Liver (tissue), 9 donors: ENCODE results near the gene FEM1C. TPM values are rescaled to one million over a fixed set of nuclear protein-coding genes. Genes with fewer than 3 reads are reported as not detected.

Source experiments
- DNase-seq: peaks from one replicate; pipeline ENCODE4 v3.0.0-alpha.2; 2017; ENCODE audit warnings: low spot score
- H3K27ac ChIP-seq, 2 donors: one replicate each; pipeline ENCODE4 v1.7.0; 2013; ENCODE audit warnings: inconsistent platforms in 2 of 2, low read length in 2 of 2, control low read depth in 1 of 2, low read depth in 1 of 2, mild to moderate bottlenecking in 1 of 2
- H3K27me3 ChIP-seq, 4 donors: one replicate each; pipeline versions ENCODE4 v1.6.1 to v1.7.0; 2013; ENCODE audit warnings: low read length in 3 of 4, inconsistent platforms in 1 of 4, mild to moderate bottlenecking in 1 of 4, moderate library complexity in 1 of 4; ENCODE audit not compliant: control insufficient read depth in 4 of 4, insufficient read depth in 4 of 4
- H3K36me3 ChIP-seq, 4 donors: one replicate each; pipeline versions ENCODE4 v1.6.1 to v1.7.0; 2013; ENCODE audit warnings: low read length in 3 of 4, mild to moderate bottlenecking in 3 of 4, low read depth in 1 of 4, moderate library complexity in 1 of 4; ENCODE audit not compliant: control insufficient read depth in 4 of 4, insufficient read depth in 3 of 4
- H3K4me1 ChIP-seq, 4 donors: one replicate each; pipeline versions ENCODE4 v1.6.1 to v1.7.0; 2013; ENCODE audit warnings: low read length in 3 of 4, mild to moderate bottlenecking in 3 of 4, moderate library complexity in 1 of 4; ENCODE audit not compliant: control insufficient read depth in 4 of 4, insufficient read depth in 4 of 4
- H3K4me3 ChIP-seq, 3 donors: one replicate each; pipeline versions ENCODE4 v1.6.1 to v1.7.0; 2013; ENCODE audit warnings: low read length in 3 of 3, control low read depth in 1 of 3, low read depth in 1 of 3, mild to moderate bottlenecking in 1 of 3
- H3K9ac ChIP-seq, 2 donors: one replicate each; pipeline ENCODE4 v1.7.0; 2013; ENCODE audit warnings: low read length in 2 of 2, mild to moderate bottlenecking in 2 of 2, moderate library complexity in 2 of 2, control low read depth in 1 of 2, low read depth in 1 of 2
- H3K9me3 ChIP-seq, 4 donors: one replicate each; pipeline versions ENCODE4 v1.6.1 to v1.7.0; 2013; ENCODE audit warnings: low read length in 3 of 4; ENCODE audit not compliant: control insufficient read depth in 4 of 4
- EGR1 ChIP-seq, 2 donors: IDR thresholded peaks; 2 replicates each; pipeline ENCODE4 v1.6.1; 2016 to 2018; ENCODE audit warnings: antibody characterized with exemption in 2 of 2, low read depth in 2 of 2
- FOXA2 ChIP-seq: IDR thresholded peaks from 2 replicates; pipeline ENCODE4 v1.6.1; 2016; ENCODE audit warnings: antibody characterized with exemption
- GABPA ChIP-seq, 2 donors: IDR thresholded peaks in 1 of 2; conservative IDR thresholded peaks in 1 of 2; 2 replicates each; pipeline ENCODE4 v1.6.1; 2016; ENCODE audit warnings: antibody characterized with exemption in 2 of 2, mild to moderate bottlenecking in 1 of 2, moderate library complexity in 1 of 2
- HNF4A ChIP-seq, 2 donors: conservative IDR thresholded peaks; 2 replicates each; pipeline ENCODE4 v1.6.1; 2016; ENCODE audit warnings: antibody characterized with exemption in 2 of 2, mild to moderate bottlenecking in 2 of 2
- HNF4G ChIP-seq: IDR thresholded peaks from 2 replicates; pipeline ENCODE4 v1.6.1; 2016; ENCODE audit warnings: antibody characterized with exemption
- NR2F2 ChIP-seq: IDR thresholded peaks from 2 replicates; pipeline ENCODE4 v1.6.1; 2016; ENCODE audit warnings: antibody characterized with exemption
- RAD21 ChIP-seq, 2 donors: IDR thresholded peaks; 2 replicates each; pipeline ENCODE4 v1.6.1; 2016; ENCODE audit warnings: antibody characterized with exemption in 2 of 2, mild to moderate bottlenecking in 2 of 2
- RXRA ChIP-seq, 2 donors: IDR thresholded peaks; 2 replicates each; pipeline ENCODE4 v1.6.1; 2017 to 2018; ENCODE audit warnings: antibody characterized with exemption in 2 of 2, mild to moderate bottlenecking in 1 of 2
- SP1 ChIP-seq: IDR thresholded peaks from 2 replicates; pipeline ENCODE4 v1.6.1; 2018; ENCODE audit warnings: antibody characterized with exemption, mild to moderate bottlenecking
- TAF1 ChIP-seq: conservative IDR thresholded peaks from 2 replicates; pipeline ENCODE4 v1.6.1; 2016; ENCODE audit warnings: antibody characterized with exemption, mild to moderate bottlenecking
- YY1 ChIP-seq: IDR thresholded peaks from 2 replicates; pipeline ENCODE4 v1.6.1; 2016; ENCODE audit warnings: antibody characterized with exemption, mild to moderate bottlenecking
- WGBS: extraction: QIAGEN DNeasy Blood & Tissue Kit; methylation state at CpG from one replicate; pipeline ENCODE4 v1.1.7; 2013; 5-methylcytosine and 5-hydroxymethylcytosine counted together
- polyA plus RNA-seq, 2 donors: library from polyadenylated mRNA; stranded (reverse) in 1 of 2; unstranded in 1 of 2; fragments of 200-250 nt in 1 of 2; fragments of >200 nt in 1 of 2; fragmentation: Nextera tagmentation in 1 of 2; extraction: Ambion mirVana in 1 of 2; gene quantifications; one replicate each; pipeline versions ENCODE4 v1.2.1 to v1.2.3, GENCODE V29; 2013 to 2015
- total RNA-seq, 2 donors: library from RNA; depleted of rRNA; stranded (reverse); fragments of >200 nt; gene quantifications; one replicate each; pipeline ENCODE4 v1.2.3, GENCODE V29; 2014
- TF ChIP-seq, protein P1 (sequence below): IDR thresholded peaks from 2 replicates; pipeline ENCODE4 v1.6.1; 2016; ENCODE audit warnings: antibody characterized with exemption
- TF ChIP-seq, protein P2 (sequence below): IDR thresholded peaks from 2 replicates; pipeline ENCODE4 v1.6.1; 2016; ENCODE audit warnings: antibody characterized with exemption
- TF ChIP-seq, protein P3 (sequence below): fragments of 150-350 bp; IDR thresholded peaks from 2 replicates; pipeline ENCODE4 v1.5.1; 2017; ENCODE audit warnings: improper control_type of control experiment, low read depth, low read length; ENCODE audit not compliant: missing input control
- TF ChIP-seq, protein P4 (sequence below): IDR thresholded peaks from 2 replicates; pipeline ENCODE4 v1.6.1; 2016; ENCODE audit warnings: antibody characterized with exemption
- donor health status: healthy.
- donor health status: healthy.
- donor health status: healthy.
- donor health status: healthy.
- donor health status: healthy.

The FEM1C gene
- total and polyA plus RNA-seq, 4 donors = 3.4 to 14.3 (median 8.8) TPM

GRCh38 chr5:115535479-115536035 is 9.0 kb downstream of the FEM1C start:
- Histone ChIP-seq H3K27me3 (no peaks in the 10 kb centered on the region), H3K27ac (no peak overlapping the region), H3K4me1 (peaks cover 7 to 38% (median 28%) of the 10 kb centered on the region in 4 donors), H3K36me3 (peaks cover 1 to 14% (median 3%) of the 10 kb centered on the region in 4 donors), H3K9ac (no peak overlapping the region), H3K4me3 (no peak overlapping the region), H3K9me3 (no peaks in the 10 kb centered on the region)
- DNase-seq = no peak
- TF ChIP-seq, protein P1, sequence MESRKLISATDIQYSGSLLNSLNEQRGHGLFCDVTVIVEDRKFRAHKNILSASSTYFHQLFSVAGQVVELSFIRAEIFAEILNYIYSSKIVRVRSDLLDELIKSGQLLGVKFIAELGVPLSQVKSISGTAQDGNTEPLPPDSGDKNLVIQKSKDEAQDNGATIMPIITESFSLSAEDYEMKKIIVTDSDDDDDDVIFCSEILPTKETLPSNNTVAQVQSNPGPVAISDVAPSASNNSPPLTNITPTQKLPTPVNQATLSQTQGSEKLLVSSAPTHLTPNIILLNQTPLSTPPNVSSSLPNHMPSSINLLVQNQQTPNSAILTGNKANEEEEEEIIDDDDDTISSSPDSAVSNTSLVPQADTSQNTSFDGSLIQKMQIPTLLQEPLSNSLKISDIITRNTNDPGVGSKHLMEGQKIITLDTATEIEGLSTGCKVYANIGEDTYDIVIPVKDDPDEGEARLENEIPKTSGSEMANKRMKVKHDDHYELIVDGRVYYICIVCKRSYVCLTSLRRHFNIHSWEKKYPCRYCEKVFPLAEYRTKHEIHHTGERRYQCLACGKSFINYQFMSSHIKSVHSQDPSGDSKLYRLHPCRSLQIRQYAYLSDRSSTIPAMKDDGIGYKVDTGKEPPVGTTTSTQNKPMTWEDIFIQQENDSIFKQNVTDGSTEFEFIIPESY = no peak
- TF ChIP-seq FOXA2 = no peak
- TF ChIP-seq SP1 = no peak
- no peak for TF ChIP-seq HNF4A (conservative IDR thresholded peaks at IDR 0.05)
- TF ChIP-seq TAF1 = no peak
- TF ChIP-seq RXRA (IDR thresholded peaks at IDR 0.05) = no peak
- TF ChIP-seq, protein P2, sequence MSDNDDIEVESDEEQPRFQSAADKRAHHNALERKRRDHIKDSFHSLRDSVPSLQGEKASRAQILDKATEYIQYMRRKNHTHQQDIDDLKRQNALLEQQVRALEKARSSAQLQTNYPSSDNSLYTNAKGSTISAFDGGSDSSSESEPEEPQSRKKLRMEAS = no peak
- no peak for TF ChIP-seq HNF4G
- 92% methylated on average over 3 of the region's 3 CpGs for WGBS

DNA sequence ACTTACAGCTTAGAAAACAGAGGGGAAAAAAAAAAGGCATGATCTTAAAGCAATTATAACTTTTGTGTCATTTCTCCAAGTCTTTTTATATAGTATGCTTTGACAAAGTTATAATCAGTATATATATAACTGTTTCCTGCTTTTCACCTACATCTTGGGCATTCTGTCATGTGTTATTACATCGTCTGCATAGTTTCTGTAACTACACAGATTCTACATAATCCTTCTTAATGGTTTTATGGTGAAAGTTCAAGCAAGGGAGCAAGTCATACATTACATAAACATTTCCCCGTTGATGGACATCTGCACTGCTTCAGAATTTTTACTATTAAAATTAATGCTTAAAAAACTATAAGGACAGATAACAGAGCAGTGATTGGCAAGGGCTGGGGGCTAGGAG is 12.1 kb downstream of the FEM1C start:
- no peak for DNase-seq
- TF ChIP-seq, protein P2 = no peak
- TF ChIP-seq RXRA (IDR thresholded peaks at IDR 0.05) (no peak), HNF4G (no peak), FOXA2 (no peak), GABPA (IDR thresholded peaks at IDR 0.05 in 1 of 2, conservative IDR thresholded peaks at IDR 0.05 in 1 of 2) (no peak), YY1 (no peak), TAF1 (no peak), EGR1 (IDR thresholded peaks at IDR 0.05; ENCODE audit: low read depth in 2 of 2) (no peak), NR2F2 (no peak), RAD21 (IDR thresholded peaks at IDR 0.05) (no peak), HNF4A (conservative IDR thresholded peaks at IDR 0.05) (no peak)
- TF ChIP-seq, protein P3, sequence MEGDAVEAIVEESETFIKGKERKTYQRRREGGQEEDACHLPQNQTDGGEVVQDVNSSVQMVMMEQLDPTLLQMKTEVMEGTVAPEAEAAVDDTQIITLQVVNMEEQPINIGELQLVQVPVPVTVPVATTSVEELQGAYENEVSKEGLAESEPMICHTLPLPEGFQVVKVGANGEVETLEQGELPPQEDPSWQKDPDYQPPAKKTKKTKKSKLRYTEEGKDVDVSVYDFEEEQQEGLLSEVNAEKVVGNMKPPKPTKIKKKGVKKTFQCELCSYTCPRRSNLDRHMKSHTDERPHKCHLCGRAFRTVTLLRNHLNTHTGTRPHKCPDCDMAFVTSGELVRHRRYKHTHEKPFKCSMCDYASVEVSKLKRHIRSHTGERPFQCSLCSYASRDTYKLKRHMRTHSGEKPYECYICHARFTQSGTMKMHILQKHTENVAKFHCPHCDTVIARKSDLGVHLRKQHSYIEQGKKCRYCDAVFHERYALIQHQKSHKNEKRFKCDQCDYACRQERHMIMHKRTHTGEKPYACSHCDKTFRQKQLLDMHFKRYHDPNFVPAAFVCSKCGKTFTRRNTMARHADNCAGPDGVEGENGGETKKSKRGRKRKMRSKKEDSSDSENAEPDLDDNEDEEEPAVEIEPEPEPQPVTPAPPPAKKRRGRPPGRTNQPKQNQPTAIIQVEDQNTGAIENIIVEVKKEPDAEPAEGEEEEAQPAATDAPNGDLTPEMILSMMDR = no peak
- TF ChIP-seq, protein P4, sequence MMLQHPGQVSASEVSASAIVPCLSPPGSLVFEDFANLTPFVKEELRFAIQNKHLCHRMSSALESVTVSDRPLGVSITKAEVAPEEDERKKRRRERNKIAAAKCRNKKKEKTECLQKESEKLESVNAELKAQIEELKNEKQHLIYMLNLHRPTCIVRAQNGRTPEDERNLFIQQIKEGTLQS = no peak
- 69% methylated on average over 2 of the region's 2 CpGs for WGBS
- Histone ChIP-seq H3K9ac (no peak overlapping the region), H3K4me1 (peaks cover 0 to 10% (median 5%) of the 10 kb centered on the region in 4 donors), H3K27me3 (no peaks in the 10 kb centered on the region), H3K36me3 (peaks cover 0 to 10% (median 3%) of the 10 kb centered on the region in 4 donors), H3K27ac (no peak overlapping the region), H3K4me3 (no peak overlapping the region), H3K9me3 (no peaks in the 10 kb centered on the region)
